ENCODE data around the gene VLDLR. TPM values are rescaled to one million over a fixed set of nuclear protein-coding genes. Genes with fewer than 3 reads are reported as not detected.

Gene VLDLR
- total and polyA plus RNA-seq, 4 donors: 2.4 to 46.3 (median 24.0) TPM

DNA sequence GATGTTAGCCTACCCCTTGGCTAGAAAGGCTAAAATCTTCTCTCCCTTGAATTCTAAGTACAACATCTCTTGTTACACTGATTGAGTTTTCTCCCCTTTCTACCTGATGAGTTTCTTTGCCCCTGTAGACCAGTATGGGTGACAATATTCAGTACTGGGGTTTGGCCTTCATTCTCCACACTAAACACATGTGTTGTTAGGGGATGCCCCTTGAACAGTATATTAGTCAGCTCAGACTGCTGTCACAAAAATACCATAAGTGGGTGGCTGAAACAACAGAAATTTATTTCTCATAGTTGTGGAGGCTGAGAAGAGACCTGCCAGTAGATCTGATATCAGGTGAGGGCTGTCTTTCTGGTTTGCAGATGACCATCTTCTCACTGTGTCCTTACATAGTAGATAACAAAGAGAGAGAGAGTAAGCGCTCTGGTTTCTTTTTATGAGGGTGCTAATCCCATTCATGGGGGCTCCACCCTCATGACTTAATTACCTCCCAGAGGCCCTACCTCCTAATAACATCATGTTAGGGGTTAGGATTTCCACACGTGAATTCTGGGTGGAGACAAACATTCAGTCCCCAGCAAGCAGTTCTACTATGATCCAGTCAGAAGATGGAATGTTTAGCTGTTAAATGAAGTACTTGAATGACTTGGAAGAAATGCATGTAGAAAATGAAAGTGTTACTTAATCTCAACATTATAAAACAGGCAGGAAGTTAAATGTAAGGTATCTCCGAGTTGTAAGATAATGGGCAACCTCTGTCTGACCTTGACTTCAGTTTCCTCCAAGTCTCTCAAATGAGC lies 17.5 kb downstream of the VLDLR start:
- ATAC-seq (ENCODE audit: low FRiP score): no peak
- intact Hi-C loops (cut with DNase I): loop anchor here in 1 of 2 donors (10.0 kb wide), 1 partner anchor 494 kb away; no protein-coding TSS in a partner anchor
- 89% methylated on average over 3 of the region's 3 CpGs for WGBS, 2 donors

DNA sequence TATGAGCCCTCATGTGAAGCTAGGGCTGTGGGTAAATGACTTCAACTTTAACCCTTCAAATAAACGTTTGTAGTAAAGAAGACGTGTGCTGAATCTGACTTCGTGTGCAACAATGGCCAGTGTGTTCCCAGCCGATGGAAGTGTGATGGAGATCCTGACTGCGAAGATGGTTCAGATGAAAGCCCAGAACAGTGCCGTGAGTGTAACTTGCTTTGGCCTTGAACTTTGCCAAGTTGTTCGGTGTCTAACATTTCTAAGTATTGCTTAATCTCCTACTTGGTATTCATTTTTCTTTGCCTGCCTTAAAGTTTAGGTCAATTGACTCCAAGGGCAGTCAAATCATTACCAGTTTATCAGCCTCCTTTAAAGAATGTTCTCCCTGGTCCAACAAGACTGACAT lies 18.2 kb downstream of the VLDLR start:
- no peak overlapping the region for H3K27ac ChIP-seq (ENCODE audit: low read depth in 1 of 2, low read length in 2 of 2)
- H3K27me3 ChIP-seq (ENCODE audit: control insufficient read depth in 1 of 2, insufficient read depth in 2 of 2, low read length in 1 of 2): no peaks in the 10 kb centered on the region
- intact Hi-C loops (cut with DNase I): loop anchor here in 1 of 2 donors (10.0 kb wide), 1 partner anchor 495 kb away; no protein-coding TSS in a partner anchor
- H3K36me3 ChIP-seq (ENCODE audit: control insufficient read depth in 1 of 2, insufficient read depth in 2 of 2, low read length in 1 of 2): peaks cover 0 to 11% of the 10 kb centered on the region in 2 donors
- no peak for DNase-seq
- no peaks in the 10 kb centered on the region for H3K9me3 ChIP-seq (ENCODE audit: control insufficient read depth, low read length)
- no peak overlapping the region for H3K4me3 ChIP-seq (ENCODE audit: low read length in 2 of 2)
- no peaks in the 10 kb centered on the region for H3K4me1 ChIP-seq (ENCODE audit: control insufficient read depth in 1 of 2, insufficient read depth in 2 of 2, low read length in 2 of 2)
- 92 to 93% methylated on average over 7 of the region's 7 CpGs for WGBS, 2 donors
- ATAC-seq (ENCODE audit: low FRiP score): no peak

More for the DNA sequence above, 17.5 kb downstream of the VLDLR start:
- Histone ChIP-seq H3K27me3 (ENCODE audit: control insufficient read depth in 1 of 2, insufficient read depth in 2 of 2, low read length in 1 of 2) (no peaks in the 10 kb centered on the region), H3K4me3 (ENCODE audit: low read length in 2 of 2) (no peak overlapping the region), H3K27ac (ENCODE audit: low read depth in 1 of 2, low read length in 2 of 2) (no peak overlapping the region), H3K9me3 (ENCODE audit: control insufficient read depth, low read length) (no peaks in the 10 kb centered on the region), H3K4me1 (ENCODE audit: control insufficient read depth in 1 of 2, insufficient read depth in 2 of 2, low read length in 2 of 2) (no peaks in the 10 kb centered on the region), H3K36me3 (ENCODE audit: control insufficient read depth in 1 of 2, insufficient read depth in 2 of 2, low read length in 1 of 2) (peaks cover 0 to 10% of the 10 kb centered on the region in 2 donors)
- DNase-seq: no peak

DNA sequence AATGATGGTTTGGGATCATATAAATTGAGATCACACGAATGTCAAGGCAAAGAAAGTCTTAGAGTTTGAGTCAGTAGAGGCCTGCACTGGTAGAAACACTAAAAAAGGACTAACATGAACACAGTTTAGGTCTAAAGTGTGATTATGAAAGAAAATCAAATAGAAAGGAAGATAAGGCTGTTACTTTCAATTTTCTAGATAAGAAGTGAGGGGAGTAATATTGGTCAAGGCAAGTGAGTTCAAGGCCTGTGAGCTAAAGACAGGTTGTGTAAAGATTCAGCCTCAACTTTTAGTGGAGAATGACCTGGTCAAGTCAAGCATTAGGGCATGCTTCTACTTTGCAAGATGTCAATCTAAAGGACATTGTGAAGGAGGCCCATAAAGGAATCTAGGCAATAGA lies 19.0 kb downstream of the VLDLR start:
- Histone ChIP-seq H3K27me3 (ENCODE audit: control insufficient read depth in 1 of 2, insufficient read depth in 2 of 2, low read length in 1 of 2) (no peaks in the 10 kb centered on the region), H3K9me3 (ENCODE audit: control insufficient read depth, low read length) (no peaks in the 10 kb centered on the region), H3K36me3 (ENCODE audit: control insufficient read depth in 1 of 2, insufficient read depth in 2 of 2, low read length in 1 of 2) (peaks cover 0 to 15% of the 10 kb centered on the region in 2 donors), H3K4me1 (ENCODE audit: control insufficient read depth in 1 of 2, insufficient read depth in 2 of 2, low read length in 2 of 2) (no peaks in the 10 kb centered on the region), H3K27ac (ENCODE audit: low read depth in 1 of 2, low read length in 2 of 2) (no peak overlapping the region), H3K4me3 (ENCODE audit: low read length in 2 of 2) (no peak overlapping the region)
- no peak for ATAC-seq (ENCODE audit: low FRiP score)
- WGBS, 2 donors: 96 to 100% methylated on average over 1 of the region's 1 CpG
- no peak for DNase-seq
- intact Hi-C loops (cut with DNase I): no loop called here

DNA sequence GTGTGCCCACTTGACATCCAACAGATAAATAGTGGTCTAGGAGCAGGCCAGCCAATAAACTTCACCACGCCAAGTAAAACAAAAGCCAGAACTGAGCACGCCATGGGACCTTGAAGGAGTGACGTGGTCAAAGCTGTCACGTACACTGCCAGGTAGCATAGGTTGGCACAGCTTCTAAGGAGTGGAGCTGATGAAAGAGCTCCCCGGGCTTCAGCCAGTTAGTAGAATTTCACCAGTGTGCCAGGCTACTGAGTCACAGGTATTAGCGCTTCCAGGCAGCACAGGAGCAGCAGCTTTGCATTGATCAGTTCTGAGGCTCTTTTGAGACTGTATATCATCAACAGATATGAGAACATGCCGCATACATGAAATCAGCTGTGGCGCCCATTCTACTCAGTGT lies 19.4 kb downstream of the VLDLR start:
- H3K27me3 ChIP-seq (ENCODE audit: control insufficient read depth in 1 of 2, insufficient read depth in 2 of 2, low read length in 1 of 2): no peaks in the 10 kb centered on the region
- WGBS, 2 donors: 95 to 97% methylated on average over 8 of the region's 8 CpGs
- DNase-seq (no peak), ATAC-seq (ENCODE audit: low FRiP score) (no peak)
- peaks cover 0 to 15% of the 10 kb centered on the region in 2 donors for H3K36me3 ChIP-seq (ENCODE audit: control insufficient read depth in 1 of 2, insufficient read depth in 2 of 2, low read length in 1 of 2)
- no peak overlapping the region for H3K4me3 ChIP-seq (ENCODE audit: low read length in 2 of 2)
- H3K9me3 ChIP-seq (ENCODE audit: control insufficient read depth, low read length): no peaks in the 10 kb centered on the region
- H3K4me1 ChIP-seq (ENCODE audit: control insufficient read depth in 1 of 2, insufficient read depth in 2 of 2, low read length in 2 of 2): no peaks in the 10 kb centered on the region
- no peak overlapping the region for H3K27ac ChIP-seq (ENCODE audit: low read depth in 1 of 2, low read length in 2 of 2)
- intact Hi-C loops (cut with DNase I): no loop called here

DNA sequence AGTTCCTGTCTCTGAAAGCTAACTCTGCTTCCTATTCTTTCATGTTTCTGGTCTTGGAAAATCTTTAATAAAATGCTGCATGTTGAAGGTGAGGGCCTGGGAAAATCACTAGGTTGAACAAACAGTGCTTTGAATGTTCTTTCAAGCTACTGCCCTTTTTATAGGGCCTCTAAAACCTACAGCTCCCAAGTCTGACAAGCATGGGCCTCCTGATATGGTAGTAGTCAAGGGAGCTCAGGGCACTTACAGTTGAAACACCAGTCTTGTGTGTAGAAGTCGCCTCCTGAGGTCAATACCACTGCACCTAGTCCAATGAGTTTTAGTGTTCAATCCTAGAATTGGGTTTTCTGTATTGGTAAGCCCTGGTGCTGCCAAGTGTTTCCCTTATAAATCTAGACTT lies 20.5 kb downstream of the VLDLR start:
- DNase-seq (no peak), ATAC-seq (ENCODE audit: low FRiP score) (no peak)
- Histone ChIP-seq H3K27me3 (ENCODE audit: control insufficient read depth in 1 of 2, insufficient read depth in 2 of 2, low read length in 1 of 2) (no peaks in the 10 kb centered on the region), H3K36me3 (ENCODE audit: control insufficient read depth in 1 of 2, insufficient read depth in 2 of 2, low read length in 1 of 2) (peaks cover 3 to 17% of the 10 kb centered on the region in 2 donors), H3K4me1 (ENCODE audit: control insufficient read depth in 1 of 2, insufficient read depth in 2 of 2, low read length in 2 of 2) (no peaks in the 10 kb centered on the region), H3K4me3 (ENCODE audit: low read length in 2 of 2) (no peak overlapping the region), H3K9me3 (ENCODE audit: control insufficient read depth, low read length) (no peaks in the 10 kb centered on the region), H3K27ac (ENCODE audit: low read depth in 1 of 2, low read length in 2 of 2) (no peak overlapping the region)
- WGBS, 2 donors: 94 to 95% methylated on average over 1 of the region's 1 CpG
- intact Hi-C loops (cut with DNase I): no loop called here

DNA sequence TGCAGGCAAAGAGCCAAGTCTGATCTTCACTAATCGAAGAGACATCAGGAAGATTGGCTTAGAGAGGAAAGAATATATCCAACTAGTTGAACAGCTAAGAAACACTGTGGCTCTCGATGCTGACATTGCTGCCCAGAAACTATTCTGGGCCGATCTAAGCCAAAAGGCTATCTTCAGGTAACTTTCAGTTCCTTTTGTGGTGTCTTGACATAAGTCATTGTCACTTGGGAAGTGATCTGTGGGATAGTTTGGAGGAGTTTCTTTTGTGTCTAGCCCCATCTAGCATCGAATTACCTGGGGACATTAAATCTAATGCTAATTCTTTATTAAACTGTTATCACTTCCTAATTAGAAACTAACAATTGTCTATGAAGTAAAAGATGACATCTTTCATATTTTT lies 24.0 kb downstream of the VLDLR start:
- WGBS, 2 donors: 89% methylated on average over 4 of the region's 4 CpGs
- no peak overlapping the region for H3K4me3 ChIP-seq (ENCODE audit: low read length in 2 of 2)
- intact Hi-C loops (cut with DNase I): no loop called here
- H3K4me1 ChIP-seq (ENCODE audit: control insufficient read depth in 1 of 2, insufficient read depth in 2 of 2, low read length in 2 of 2): no peaks in the 10 kb centered on the region
- no peaks in the 10 kb centered on the region for H3K27me3 ChIP-seq (ENCODE audit: control insufficient read depth in 1 of 2, insufficient read depth in 2 of 2, low read length in 1 of 2)
- no peak for DNase-seq
- no peak for ATAC-seq (ENCODE audit: low FRiP score)
- H3K9me3 ChIP-seq (ENCODE audit: control insufficient read depth, low read length): no peaks in the 10 kb centered on the region
- no peak overlapping the region for H3K27ac ChIP-seq (ENCODE audit: low read depth in 1 of 2, low read length in 2 of 2)
- H3K36me3 ChIP-seq (ENCODE audit: control insufficient read depth in 1 of 2, insufficient read depth in 2 of 2, low read length in 1 of 2): peaks cover 21 to 23% of the 10 kb centered on the region in 2 donors

DNA sequence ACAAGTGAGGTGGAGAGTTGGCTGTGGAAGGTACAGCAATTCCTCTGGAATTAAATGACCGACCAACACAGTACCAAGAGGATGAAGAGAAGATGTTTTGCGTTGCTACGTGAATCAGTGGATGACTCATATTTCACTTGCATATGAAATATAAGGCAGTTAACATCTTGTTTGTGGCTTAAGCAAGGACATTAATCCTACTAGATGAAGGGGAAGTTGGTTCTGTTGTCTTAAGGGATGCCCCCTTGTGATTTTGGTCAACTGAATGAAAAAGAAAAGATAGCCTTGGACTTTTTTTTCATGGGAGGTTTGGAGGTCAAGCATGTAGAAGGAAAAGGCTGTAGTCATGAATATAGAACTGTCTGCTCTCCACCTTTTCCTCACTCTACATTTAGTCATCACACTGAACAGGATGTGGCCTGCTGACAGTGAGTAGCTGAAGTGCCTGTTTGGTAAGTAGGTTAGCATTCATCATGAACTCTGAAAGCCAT lies 33.9 kb downstream of the VLDLR start:
- no peak overlapping the region for H3K27ac ChIP-seq (ENCODE audit: low read depth in 1 of 2, low read length in 2 of 2)
- peaks cover 6 to 19% of the 10 kb centered on the region in 2 donors for H3K36me3 ChIP-seq (ENCODE audit: control insufficient read depth in 1 of 2, insufficient read depth in 2 of 2, low read length in 1 of 2)
- intact Hi-C loops (cut with DNase I): loop anchor here in 1 of 2 donors (10.0 kb wide), 1 partner anchor 179 kb away; no protein-coding TSS in a partner anchor
- no peak overlapping the region for H3K4me3 ChIP-seq (ENCODE audit: low read length in 2 of 2)
- H3K4me1 ChIP-seq (ENCODE audit: control insufficient read depth in 1 of 2, insufficient read depth in 2 of 2, low read length in 2 of 2): no peaks in the 10 kb centered on the region
- H3K27me3 ChIP-seq (ENCODE audit: control insufficient read depth in 1 of 2, insufficient read depth in 2 of 2, low read length in 1 of 2): no peaks in the 10 kb centered on the region
- H3K9me3 ChIP-seq (ENCODE audit: control insufficient read depth, low read length): no peaks in the 10 kb centered on the region
- ATAC-seq (ENCODE audit: low FRiP score) (peak; percentile 39), DNase-seq (no peak)
- 43 to 60% methylated on average over 3 of the region's 3 CpGs for WGBS, 2 donors

DNA sequence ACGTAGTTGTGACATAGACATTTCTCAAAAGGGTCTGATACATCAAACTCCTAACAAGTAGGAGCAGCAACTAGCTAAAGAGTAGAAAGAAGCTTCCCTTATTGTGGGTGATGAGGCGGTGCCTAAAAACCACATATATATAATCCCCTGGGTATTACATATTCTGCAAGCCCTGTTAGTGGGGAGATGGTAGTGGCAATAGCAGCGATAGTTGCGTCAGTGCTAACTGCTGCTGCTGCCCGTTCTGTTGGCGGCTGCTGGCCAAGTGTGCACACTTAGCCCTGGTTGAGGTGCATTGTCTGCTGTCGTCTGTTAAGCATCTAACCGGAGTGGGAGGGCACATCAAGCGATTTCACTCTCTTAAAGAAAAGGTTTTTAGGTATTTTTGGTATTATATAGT lies 35.8 kb downstream of the VLDLR start:
- peaks cover 4% of the 10 kb centered on the region in 2 donors for H3K36me3 ChIP-seq (ENCODE audit: control insufficient read depth in 1 of 2, insufficient read depth in 2 of 2, low read length in 1 of 2)
- no peak overlapping the region for H3K4me3 ChIP-seq (ENCODE audit: low read length in 2 of 2)
- no peaks in the 10 kb centered on the region for H3K27me3 ChIP-seq (ENCODE audit: control insufficient read depth in 1 of 2, insufficient read depth in 2 of 2, low read length in 1 of 2)
- ATAC-seq (ENCODE audit: low FRiP score): no peak
- H3K4me1 ChIP-seq (ENCODE audit: control insufficient read depth in 1 of 2, insufficient read depth in 2 of 2, low read length in 2 of 2): no peaks in the 10 kb centered on the region
- intact Hi-C loops (cut with DNase I): loop anchor here in 1 of 2 donors (10.0 kb wide), 1 partner anchor 177 kb away; no protein-coding TSS in a partner anchor
- H3K9me3 ChIP-seq (ENCODE audit: control insufficient read depth, low read length): no peaks in the 10 kb centered on the region
- WGBS, 2 donors: 66 to 74% methylated on average over 9 of the region's 9 CpGs
- no peak for DNase-seq
- H3K27ac ChIP-seq (ENCODE audit: low read depth in 1 of 2, low read length in 2 of 2): no peak overlapping the region

DNA sequence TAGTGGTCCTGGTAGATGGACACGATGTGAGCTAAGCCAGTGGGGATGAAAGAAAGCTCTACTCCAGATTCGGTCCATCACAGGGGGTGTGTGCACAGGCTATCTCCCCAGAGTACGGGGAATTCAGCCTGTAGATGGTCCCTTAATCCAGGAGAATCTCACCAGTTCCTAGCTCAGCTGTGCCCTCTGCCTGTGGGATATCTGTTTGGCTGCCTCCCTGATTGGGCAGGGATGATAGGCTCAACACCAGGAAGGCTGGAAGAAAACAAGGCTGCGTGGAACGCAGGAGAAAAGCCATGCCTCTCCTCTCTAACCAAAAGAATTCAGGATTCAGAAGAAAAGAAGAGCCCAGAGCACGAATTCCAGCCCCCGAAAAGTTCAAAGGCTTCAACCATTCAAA lies 40.9 kb downstream of the VLDLR start:
- intact Hi-C loops (cut with DNase I): no loop called here
- ATAC-seq (ENCODE audit: low FRiP score): no peak
- 85 to 94% methylated on average over 7 of the region's 7 CpGs for WGBS, 2 donors

More for the DNA sequence above, 40.9 kb downstream of the VLDLR start:
- Histone ChIP-seq H3K36me3 (ENCODE audit: control insufficient read depth in 1 of 2, insufficient read depth in 2 of 2, low read length in 1 of 2) (no peaks in the 10 kb centered on the region), H3K27ac (ENCODE audit: low read depth in 1 of 2, low read length in 2 of 2) (no peak overlapping the region), H3K27me3 (ENCODE audit: control insufficient read depth in 1 of 2, insufficient read depth in 2 of 2, low read length in 1 of 2) (no peaks in the 10 kb centered on the region), H3K9me3 (ENCODE audit: control insufficient read depth, low read length) (no peaks in the 10 kb centered on the region), H3K4me3 (ENCODE audit: low read length in 2 of 2) (no peak overlapping the region), H3K4me1 (ENCODE audit: control insufficient read depth in 1 of 2, insufficient read depth in 2 of 2, low read length in 2 of 2) (no peaks in the 10 kb centered on the region)
- no peak for DNase-seq

Data from aorta (tissue), 5 donors.